Activated CD8-positive, alpha-beta memory T cell treated with anti-CD3 and anti-CD28 coated beads, Interleukin-2, amount 50 U/mL, for 48 hours (primary cell): ENCODE results near the gene HDGFL3.
"Not testable (repeated sequence)": the region's sequence is repeated elsewhere in the genome, so short reads cannot be mapped to it uniquely, and the experiment has no call there.

ENCODE experiments used
- DNase-seq: peaks from one replicate; pipeline ENCODE4 v3.0.0-alpha.2; 2020

The HDGFL3 gene

GRCh38 chr15:83098079-83098478 lies 109.5 kb downstream of the HDGFL3 start:
- no peak for DNase-seq

GRCh38 chr15:83094583-83094982 lies 113.0 kb downstream of the HDGFL3 start:
- DNase-seq = no peak

DNA sequence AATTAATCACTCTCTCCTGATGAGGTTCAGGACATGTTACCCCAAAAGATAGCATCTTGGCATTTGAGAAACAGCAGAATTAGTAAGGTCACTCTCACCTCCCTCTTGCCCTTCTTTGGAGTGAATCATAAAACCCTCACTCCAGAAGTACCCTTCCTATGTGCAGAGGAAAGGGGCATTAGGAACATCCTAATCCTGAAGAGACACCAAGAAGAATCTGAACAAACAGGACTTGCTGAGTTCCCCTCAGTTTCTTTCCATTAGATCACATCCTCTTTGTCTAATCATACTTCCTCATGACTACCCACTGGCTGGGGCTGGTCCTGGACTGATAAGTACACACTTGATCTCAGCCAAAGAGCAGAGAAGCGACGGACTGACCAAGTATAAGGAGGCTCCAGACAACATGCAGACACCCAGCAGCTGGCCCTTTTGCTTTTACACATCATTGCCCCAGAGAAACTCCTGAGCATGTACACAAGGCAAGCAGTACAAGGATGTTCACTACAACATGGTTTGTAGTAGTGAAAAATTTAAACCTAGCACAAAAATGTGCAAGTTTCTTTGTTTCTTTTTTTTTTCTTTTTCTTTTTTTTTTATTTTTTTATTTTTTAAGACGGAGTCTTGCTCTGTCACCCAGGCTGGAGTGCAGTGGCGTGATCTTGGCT lies 115.2 kb downstream of the HDGFL3 start:
- DNase-seq = no peak

GRCh38 chr15:83091965-83092308 lies 115.7 kb downstream of the HDGFL3 start:
- not testable (repeated sequence) for DNase-seq

- no peak for DNase-seq
These were observed 117.2 kb downstream of the HDGFL3 start for GRCh38 chr15:83090465-83090864.

- no peak for DNase-seq
These were observed 118.7 kb downstream of the HDGFL3 start for GRCh38 chr15:83088876-83089275.

DNA sequence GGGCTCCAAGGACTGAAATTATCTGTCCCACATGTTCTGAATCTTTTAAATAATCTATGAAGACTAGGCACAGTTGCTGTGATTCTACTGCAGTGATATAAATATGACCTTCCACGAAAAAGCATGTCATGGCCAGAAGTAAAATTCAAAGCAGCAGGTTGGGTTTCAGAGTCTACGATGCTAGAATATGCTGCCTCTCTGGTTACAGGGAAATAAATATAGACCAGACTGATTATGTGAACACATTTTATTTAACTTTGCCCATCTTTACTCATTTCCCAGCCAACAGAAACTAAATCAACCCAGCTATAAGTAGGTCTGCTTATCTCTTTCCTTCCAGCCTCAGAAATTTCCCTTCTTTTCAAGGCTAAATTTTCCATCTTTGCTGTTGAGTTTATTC lies 120.0 kb downstream of the HDGFL3 start:
- DNase-seq = no peak

- not testable (repeated sequence) for DNase-seq
These were observed 121.6 kb downstream of the HDGFL3 start for GRCh38 chr15:83085864-83086552.

- not testable (repeated sequence) for DNase-seq
These were observed 122.2 kb downstream of the HDGFL3 start for GRCh38 chr15:83085461-83085860.

DNA sequence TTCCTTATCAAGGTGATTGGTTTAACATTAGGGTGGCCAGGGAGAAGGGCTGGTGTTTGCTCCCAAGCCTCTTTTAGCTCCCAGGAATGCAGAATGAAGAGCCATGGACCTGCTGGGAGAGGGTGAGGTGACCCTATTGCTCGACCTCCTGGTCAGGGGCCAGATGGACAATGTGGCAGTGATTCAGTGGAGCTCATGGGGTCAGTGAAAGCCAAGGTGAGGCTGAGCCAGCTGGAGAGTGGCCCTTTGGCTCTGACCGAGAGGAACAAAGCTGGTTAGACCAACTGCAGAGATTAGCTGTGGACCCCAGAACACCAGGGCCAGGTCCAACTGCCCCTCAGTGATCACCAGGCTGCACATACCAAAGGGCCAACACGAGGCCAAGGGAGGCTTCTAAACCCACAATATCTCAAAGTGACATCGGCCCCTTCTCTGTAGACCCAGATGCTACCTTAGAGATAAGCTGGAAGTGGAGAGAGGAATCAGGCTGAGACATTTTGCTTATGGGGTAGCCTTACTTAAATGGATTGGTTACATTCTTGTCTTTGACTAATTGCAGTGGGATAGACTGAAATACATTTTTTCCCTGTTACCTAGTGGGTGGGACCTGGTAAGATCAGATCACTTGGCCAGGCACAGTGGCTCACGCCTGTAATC lies 124.8 kb downstream of the HDGFL3 start:
- DNase-seq = no peak

GRCh38 chr15:83081256-83082014 lies 126.2 kb downstream of the HDGFL3 start:
- DNase-seq = no peak

DNA sequence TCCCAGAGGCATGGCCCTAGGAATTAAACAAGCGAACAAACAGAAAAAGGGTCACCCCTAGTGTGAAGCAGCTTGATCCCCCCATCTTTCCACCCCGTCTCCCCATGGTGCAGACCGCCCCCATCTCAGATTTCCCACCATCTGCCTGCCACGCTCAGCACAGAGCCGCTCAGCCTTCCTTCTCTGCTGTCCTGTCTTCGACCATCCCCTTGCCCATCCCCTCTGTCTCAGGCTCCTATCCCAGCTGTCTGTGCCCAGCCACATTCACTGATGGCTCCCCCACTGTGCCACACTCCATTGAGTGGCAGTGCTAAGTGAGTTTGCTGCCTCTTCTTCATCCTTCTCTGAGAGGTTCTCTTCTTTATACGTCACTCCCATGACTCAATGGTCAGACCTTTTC lies 128.9 kb downstream of the HDGFL3 start:
- no peak for DNase-seq
